Activated T-helper 2 cell treated with anti-CD3 and anti-CD28 coated beads, Interferon-gamma antibody, Interleukin-2, Interleukin-4, amounts not matched to agents 10 μg/mL and 5 μg/mL and 100 μg/mL, durations not matched to agents 14 hours and 24 hours and 36 hours (primary cell): ENCODE results near the gene RPL22. TPM values are rescaled to one million over a fixed set of nuclear protein-coding genes. Genes with fewer than 3 reads are reported as not detected.

Experiments
- DNase-seq: peaks from one replicate; pipeline ENCODE4 v3.0.0; 2021; ENCODE audit warnings: low spot score
- H3K27ac Mint-ChIP-seq: one replicate; pipeline ENCODE4 v1.8.0; 2021; ENCODE audit warnings: mixed read lengths
- H3K27me3 Mint-ChIP-seq: one replicate; pipeline ENCODE4 v1.8.0; 2021; ENCODE audit warnings: low read depth, mixed read lengths
- H3K36me3 Mint-ChIP-seq: one replicate; pipeline ENCODE4 v1.8.0; 2021; ENCODE audit warnings: low read depth, mixed read lengths
- H3K4me1 Mint-ChIP-seq: one replicate; pipeline ENCODE4 v1.8.0; 2021; ENCODE audit warnings: low read depth, mixed read lengths
- H3K4me3 Mint-ChIP-seq: one replicate; pipeline ENCODE4 v1.8.0; 2021; ENCODE audit warnings: low read depth, mild to moderate bottlenecking, moderate library complexity, mixed read lengths
- H3K9me3 Mint-ChIP-seq: one replicate; pipeline ENCODE4 v1.8.0; 2021; ENCODE audit warnings: mixed read lengths
- intact Hi-C: fragments of 100-400 bp; cut with micrococcal nuclease; formaldehyde crosslinking; loops from one replicate; pipeline ENCODE4 v1.15.1; 2023
- total RNA-seq: library from RNA; stranded (reverse); gene quantifications from 2 replicates; pipeline ENCODE4 v1.2.3, GENCODE V29; 2022

RPL22 gene
- total RNA-seq, 1 donor from 2014 or later = 533 TPM

GRCh38 chr1:6172549-6172948, 26.8 kb downstream of the RPL22 start:
- Mint-ChIP-seq H3K27me3 (peaks cover 9% of the 10 kb centered on the region), H3K27ac (no peak overlapping the region), H3K9me3 (no peaks in the 10 kb centered on the region), H3K4me3 (no peak overlapping the region), H3K4me1 (no peaks in the 10 kb centered on the region), H3K36me3 (no peaks in the 10 kb centered on the region)
- DNase-seq = no peak
- intact Hi-C loops = no loop called here

GRCh38 chr1:6171548-6172124, 27.8 kb downstream of the RPL22 start:
- H3K4me3 Mint-ChIP-seq = no peak overlapping the region
- no peak overlapping the region for H3K27ac Mint-ChIP-seq
- H3K9me3 Mint-ChIP-seq = no peaks in the 10 kb centered on the region
- intact Hi-C loops = no loop called here
- H3K27me3 Mint-ChIP-seq = no peaks in the 10 kb centered on the region
- no peaks in the 10 kb centered on the region for H3K36me3 Mint-ChIP-seq
- H3K4me1 Mint-ChIP-seq = no peaks in the 10 kb centered on the region
- DNase-seq = no peak

GRCh38 chr1:6170742-6171201, 28.6 kb downstream of the RPL22 start:
- Mint-ChIP-seq H3K4me3 (no peak overlapping the region), H3K4me1 (no peaks in the 10 kb centered on the region), H3K9me3 (no peaks in the 10 kb centered on the region), H3K36me3 (no peaks in the 10 kb centered on the region), H3K27me3 (no peaks in the 10 kb centered on the region), H3K27ac (no peak overlapping the region)
- intact Hi-C loops = no loop called here
- DNase-seq = no peak

GRCh38 chr1:6170116-6170741, 29.2 kb downstream of the RPL22 start:
- intact Hi-C loops = no loop called here
- Mint-ChIP-seq H3K27me3 (no peaks in the 10 kb centered on the region), H3K9me3 (no peaks in the 10 kb centered on the region)

GRCh38 chr1:6168947-6169586, 30.3 kb downstream of the RPL22 start:
- no peaks in the 10 kb centered on the region for H3K9me3 Mint-ChIP-seq
- no peaks in the 10 kb centered on the region for H3K36me3 Mint-ChIP-seq
- H3K4me1 Mint-ChIP-seq = no peaks in the 10 kb centered on the region
- DNase-seq = no peak
- H3K27me3 Mint-ChIP-seq = no peaks in the 10 kb centered on the region
- intact Hi-C loops = no loop called here
- no peak overlapping the region for H3K27ac Mint-ChIP-seq
- H3K4me3 Mint-ChIP-seq = no peak overlapping the region

More at GRCh38 chr1:6170116-6170741, 29.2 kb downstream of the RPL22 start:
- H3K4me3 Mint-ChIP-seq = no peak overlapping the region
- H3K4me1 Mint-ChIP-seq = no peaks in the 10 kb centered on the region
- no peak for DNase-seq
- H3K27ac Mint-ChIP-seq = no peak overlapping the region
- no peaks in the 10 kb centered on the region for H3K36me3 Mint-ChIP-seq

GRCh38 chr1:6167391-6168303, 31.7 kb downstream of the RPL22 start:
- H3K4me1 Mint-ChIP-seq = no peaks in the 10 kb centered on the region
- no peaks in the 10 kb centered on the region for H3K36me3 Mint-ChIP-seq
- H3K9me3 Mint-ChIP-seq = no peaks in the 10 kb centered on the region
- DNase-seq = no peak
- H3K4me3 Mint-ChIP-seq = no peak overlapping the region
- intact Hi-C loops = no loop called here
- no peaks in the 10 kb centered on the region for H3K27me3 Mint-ChIP-seq
- H3K27ac Mint-ChIP-seq = no peak overlapping the region

- H3K36me3 Mint-ChIP-seq = no peaks in the 10 kb centered on the region
- H3K4me3 Mint-ChIP-seq = no peak overlapping the region
- DNase-seq = no peak
- H3K4me1 Mint-ChIP-seq = no peaks in the 10 kb centered on the region
- intact Hi-C loops = no loop called here
- H3K27me3 Mint-ChIP-seq = no peaks in the 10 kb centered on the region
- no peaks in the 10 kb centered on the region for H3K9me3 Mint-ChIP-seq
- H3K27ac Mint-ChIP-seq = no peak overlapping the region
Observed at GRCh38 chr1:6166655-6167390, 32.6 kb downstream of the RPL22 start.

GRCh38 chr1:6166221-6166620, 33.2 kb downstream of the RPL22 start:
- Mint-ChIP-seq H3K9me3 (no peaks in the 10 kb centered on the region), H3K27me3 (no peaks in the 10 kb centered on the region), H3K27ac (no peak overlapping the region), H3K36me3 (no peaks in the 10 kb centered on the region), H3K4me1 (no peaks in the 10 kb centered on the region), H3K4me3 (no peak overlapping the region)
- no peak for DNase-seq
- intact Hi-C loops = no loop called here

GRCh38 chr1:6165441-6165985, 33.9 kb downstream of the RPL22 start:
- H3K4me3 Mint-ChIP-seq = no peak overlapping the region
- H3K36me3 Mint-ChIP-seq = no peaks in the 10 kb centered on the region
- H3K4me1 Mint-ChIP-seq = no peaks in the 10 kb centered on the region
- no peaks in the 10 kb centered on the region for H3K9me3 Mint-ChIP-seq
- intact Hi-C loops = no loop called here
- DNase-seq = no peak
- H3K27ac Mint-ChIP-seq = no peak overlapping the region
- no peaks in the 10 kb centered on the region for H3K27me3 Mint-ChIP-seq

GRCh38 chr1:6165027-6165426, 34.4 kb downstream of the RPL22 start:
- no peaks in the 10 kb centered on the region for H3K9me3 Mint-ChIP-seq
- H3K27me3 Mint-ChIP-seq = no peaks in the 10 kb centered on the region
- H3K4me3 Mint-ChIP-seq = no peak overlapping the region
- no peak overlapping the region for H3K27ac Mint-ChIP-seq
- intact Hi-C loops = no loop called here
- no peak for DNase-seq
- H3K4me1 Mint-ChIP-seq = no peaks in the 10 kb centered on the region
- H3K36me3 Mint-ChIP-seq = no peaks in the 10 kb centered on the region

- H3K27ac Mint-ChIP-seq = no peak overlapping the region
- no peaks in the 10 kb centered on the region for H3K4me1 Mint-ChIP-seq
- peaks cover 3% of the 10 kb centered on the region for H3K27me3 Mint-ChIP-seq
- H3K36me3 Mint-ChIP-seq = no peaks in the 10 kb centered on the region
- no peaks in the 10 kb centered on the region for H3K9me3 Mint-ChIP-seq
- no peak for DNase-seq
- H3K4me3 Mint-ChIP-seq = no peak overlapping the region
- intact Hi-C loops = no loop called here
Observed at GRCh38 chr1:6163973-6164617, 35.3 kb downstream of the RPL22 start.
